Glomerular visceral epithelial cell (primary cell): ENCODE results near the gene CACNA1B.
"Not testable (repeated sequence)": the region's sequence is repeated elsewhere in the genome, so short reads cannot be mapped to it uniquely, and the experiment has no call there.

Experiments used
- DNase-seq: peaks from one replicate; pipeline ENCODE4 v3.0.0-alpha.2; 2016; ENCODE audit errors: extremely low spot score

CACNA1B gene

DNA sequence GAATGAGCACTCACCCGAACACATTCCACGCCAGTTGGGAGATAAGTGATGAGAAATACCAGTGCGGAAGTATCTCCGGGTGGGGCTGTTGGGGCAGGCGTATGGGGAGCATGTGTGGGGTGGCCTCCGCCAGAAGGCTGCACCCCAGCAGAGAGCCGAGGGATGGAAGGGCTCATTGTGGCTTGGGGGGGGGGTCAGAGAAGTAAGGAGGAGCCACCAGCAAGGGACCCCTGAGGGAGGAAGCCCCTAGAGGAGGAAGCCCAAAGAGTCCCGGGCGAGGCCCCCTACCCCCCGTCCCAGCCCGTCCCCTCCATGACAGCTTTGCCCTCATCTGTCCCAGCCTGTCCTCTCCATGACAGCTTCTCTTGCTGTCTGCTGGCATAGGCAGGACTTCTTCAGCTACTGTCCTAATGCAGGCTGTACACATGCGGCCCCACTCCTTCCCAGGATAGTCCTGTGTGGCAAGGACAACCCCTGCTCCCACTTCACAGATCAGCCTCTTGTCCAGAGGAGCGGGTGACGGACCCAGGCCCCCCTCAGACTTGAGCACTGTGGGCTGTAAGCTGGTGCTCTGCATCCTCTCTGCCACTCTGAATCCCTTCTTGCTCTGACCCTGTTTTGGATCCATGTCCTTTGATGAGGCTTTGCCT is 239.6 kb downstream of the CACNA1B start:
- no peak for DNase-seq

DNA sequence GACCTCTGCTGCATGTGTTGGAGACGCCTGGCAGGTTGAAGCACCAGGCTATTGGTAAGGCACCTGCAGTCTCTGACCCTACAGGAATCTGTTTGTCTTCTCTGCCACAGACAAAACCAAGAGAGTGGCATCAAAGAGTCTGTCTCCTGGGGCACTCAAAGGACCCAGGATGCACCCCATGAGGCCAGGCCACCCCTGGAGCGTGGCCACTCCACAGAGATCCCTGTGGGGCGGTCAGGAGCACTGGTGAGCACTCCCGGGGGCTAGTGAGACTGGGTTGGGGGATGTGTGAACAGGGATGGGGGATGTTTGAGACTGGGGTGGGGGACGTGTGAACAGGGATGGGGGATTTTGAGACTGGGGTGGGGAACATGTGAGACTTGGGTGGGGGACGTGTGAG is 240.3 kb downstream of the CACNA1B start:
- DNase-seq = no peak

DNA sequence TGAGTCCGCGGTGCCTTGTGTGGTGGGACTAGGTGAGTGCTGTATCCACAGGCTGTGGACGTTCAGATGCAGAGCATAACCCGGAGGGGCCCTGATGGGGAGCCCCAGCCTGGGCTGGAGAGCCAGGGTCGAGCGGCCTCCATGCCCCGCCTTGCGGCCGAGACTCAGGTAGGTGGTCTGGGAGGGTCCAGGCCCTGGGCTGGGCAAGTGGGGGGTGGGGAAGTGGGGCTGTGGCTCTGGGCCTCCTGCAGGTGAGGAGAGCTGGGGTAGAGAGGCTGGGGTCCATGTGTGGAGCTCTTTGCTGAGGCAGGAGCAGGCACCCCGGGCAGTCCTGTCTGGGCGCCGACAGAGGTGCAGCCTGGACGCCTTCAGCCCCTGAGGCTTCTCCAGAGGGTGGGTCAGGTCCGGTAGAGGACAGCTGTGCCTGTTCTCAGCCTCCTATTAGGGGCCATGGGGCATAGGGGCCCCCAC is 241.1 kb downstream of the CACNA1B start:
- no peak for DNase-seq

DNA sequence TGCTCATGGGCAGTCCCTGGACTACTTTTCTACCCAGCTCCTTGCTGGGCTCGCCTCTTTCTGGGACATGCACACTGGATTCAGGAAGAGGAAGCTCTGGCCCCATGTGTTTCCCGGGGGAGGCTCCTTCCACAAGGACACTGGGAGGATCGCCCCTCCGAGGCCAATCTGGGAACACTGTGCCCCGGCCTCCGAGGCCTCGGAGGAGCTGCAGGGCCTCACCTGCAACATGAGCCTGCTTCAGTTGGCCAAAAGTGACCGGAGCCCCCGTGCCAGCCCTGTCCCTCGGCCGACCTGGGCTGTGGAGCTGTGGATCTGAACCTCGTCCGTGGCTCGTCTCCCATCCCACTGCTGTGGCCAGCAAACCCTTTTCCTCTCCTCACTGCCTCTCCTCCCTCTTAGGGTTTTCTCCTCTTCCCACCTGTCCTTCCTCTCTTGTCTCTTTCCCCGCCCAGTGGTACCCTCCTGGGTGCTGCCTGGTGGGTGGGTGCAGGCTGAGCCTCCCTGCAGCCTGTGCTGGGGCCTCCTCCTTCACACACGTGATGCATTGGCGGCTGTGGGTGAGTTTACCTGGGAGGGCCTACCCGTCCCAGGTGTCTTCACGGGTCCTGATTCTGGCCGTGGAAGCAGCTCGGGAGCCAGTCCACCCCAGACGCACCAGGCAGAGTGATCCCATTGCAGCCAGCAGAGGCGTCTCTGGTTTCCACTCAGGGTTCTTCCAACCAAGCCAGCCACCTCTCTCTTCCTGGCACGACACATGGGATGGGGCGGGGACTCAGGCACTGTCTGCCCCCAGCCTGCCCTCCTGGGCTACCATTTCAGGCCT is 241.8 kb downstream of the CACNA1B start:
- DNase-seq = no peak

DNA sequence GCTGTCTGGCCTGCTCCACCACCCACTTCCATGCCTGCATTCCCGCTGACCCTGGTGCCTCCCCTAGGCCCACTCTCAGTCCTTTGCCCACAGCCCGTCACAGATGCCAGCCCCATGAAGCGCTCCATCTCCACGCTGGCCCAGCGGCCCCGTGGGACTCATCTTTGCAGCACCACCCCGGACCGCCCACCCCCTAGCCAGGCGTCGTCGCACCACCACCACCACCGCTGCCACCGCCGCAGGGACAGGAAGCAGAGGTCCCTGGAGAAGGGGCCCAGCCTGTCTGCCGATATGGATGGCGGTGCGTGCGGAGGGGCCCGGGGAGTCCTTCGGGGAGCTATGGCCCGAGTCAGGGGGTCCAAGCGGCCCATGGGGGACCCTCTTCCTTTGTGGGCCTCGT is 242.5 kb downstream of the CACNA1B start:
- no peak for DNase-seq

DNA sequence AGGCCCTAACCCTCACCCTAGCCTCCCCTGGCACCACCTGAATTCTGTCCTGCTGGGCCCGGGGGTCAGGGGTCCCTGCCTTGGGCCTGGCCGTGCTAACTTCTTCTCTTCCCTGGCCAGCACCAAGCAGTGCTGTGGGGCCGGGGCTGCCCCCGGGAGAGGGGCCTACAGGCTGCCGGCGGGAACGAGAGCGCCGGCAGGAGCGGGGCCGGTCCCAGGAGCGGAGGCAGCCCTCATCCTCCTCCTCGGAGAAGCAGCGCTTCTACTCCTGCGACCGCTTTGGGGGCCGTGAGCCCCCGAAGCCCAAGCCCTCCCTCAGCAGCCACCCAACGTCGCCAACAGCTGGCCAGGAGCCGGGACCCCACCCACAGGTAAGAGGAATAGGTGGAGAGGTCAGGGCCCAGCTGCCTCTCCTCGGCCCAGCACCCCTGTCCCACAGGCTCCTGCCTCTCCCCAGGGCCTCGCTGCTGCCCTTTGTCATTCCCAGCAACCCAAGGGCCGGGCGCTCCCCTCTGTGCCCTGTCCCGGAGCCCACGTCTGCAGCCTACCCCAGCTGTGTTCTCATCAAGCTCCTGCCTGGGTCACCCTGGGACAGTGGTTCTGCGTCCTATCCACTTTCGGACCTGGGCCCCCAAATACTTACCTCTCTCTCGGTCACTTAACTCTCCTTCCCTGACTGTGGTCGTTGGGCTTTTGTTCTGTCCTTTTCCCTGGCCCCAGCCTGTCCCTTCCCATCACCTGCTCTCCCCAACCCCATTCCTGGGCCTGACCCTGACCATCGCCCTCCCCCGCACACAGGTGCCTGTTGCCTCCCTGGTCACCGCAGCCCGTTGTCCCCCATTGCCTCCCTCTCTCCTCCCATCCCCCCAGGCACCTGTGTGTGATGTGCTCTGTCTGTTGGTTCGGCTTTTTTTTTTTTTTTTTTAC is 243.2 kb downstream of the CACNA1B start:
- DNase-seq = no peak

DNA sequence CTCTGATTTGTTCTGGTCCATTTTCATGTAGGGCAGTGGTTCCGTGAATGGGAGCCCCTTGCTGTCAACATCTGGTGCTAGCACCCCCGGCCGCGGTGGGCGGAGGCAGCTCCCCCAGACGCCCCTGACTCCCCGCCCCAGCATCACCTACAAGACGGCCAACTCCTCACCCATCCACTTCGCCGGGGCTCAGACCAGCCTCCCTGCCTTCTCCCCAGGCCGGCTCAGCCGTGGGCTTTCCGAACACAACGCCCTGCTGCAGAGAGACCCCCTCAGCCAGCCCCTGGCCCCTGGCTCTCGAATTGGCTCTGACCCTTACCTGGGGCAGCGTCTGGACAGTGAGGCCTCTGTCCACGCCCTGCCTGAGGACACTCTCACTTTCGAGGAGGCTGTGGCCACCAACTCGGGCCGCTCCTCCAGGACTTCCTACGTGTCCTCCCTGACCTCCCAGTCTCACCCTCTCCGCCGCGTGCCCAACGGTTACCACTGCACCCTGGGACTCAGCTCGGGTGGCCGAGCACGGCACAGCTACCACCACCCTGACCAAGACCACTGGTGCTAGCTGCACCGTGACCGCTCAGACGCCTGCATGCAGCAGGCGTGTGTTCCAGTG is 244.0 kb downstream of the CACNA1B start:
- no peak for DNase-seq

DNA sequence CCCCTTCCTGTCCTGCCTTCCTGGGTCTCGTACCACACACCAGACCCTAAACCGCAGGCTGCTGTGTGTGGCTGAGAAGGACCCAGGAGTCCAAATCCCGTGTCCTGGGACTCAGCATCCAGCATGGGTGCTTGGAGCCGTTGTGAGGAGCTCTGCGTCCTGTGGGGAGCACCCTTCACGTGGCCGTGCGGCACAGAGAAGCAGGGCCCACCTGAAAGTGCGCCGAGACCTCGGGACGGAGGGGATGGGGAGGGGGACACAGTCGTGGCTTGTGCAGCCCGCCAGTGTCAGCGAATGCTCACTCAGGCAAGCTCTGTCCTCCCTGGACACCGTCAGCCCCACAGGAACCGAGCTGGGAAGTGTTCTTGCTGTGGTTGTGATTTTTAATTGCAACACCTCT is 244.6 kb downstream of the CACNA1B start:
- DNase-seq = no peak

DNA sequence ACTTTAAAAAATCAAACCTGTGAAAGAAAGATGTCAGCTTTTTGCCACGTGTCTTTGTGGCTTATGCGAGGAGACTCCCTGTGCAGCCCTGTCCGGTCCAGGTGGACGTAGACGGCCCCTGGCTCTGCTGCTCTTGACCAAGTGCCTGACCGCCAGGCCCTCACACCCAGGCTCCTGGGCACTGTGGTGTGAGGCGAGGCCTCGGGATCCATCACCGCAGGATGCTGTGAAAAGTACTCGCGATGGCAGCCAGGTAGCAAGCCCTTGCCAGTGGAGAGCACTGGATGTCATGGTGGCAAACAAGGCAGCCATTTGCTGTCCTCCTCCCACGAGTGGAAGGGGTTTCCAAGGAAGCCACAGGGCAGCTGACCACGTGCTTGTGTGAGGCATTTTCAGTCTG is 245.1 kb downstream of the CACNA1B start:
- no peak for DNase-seq

DNA sequence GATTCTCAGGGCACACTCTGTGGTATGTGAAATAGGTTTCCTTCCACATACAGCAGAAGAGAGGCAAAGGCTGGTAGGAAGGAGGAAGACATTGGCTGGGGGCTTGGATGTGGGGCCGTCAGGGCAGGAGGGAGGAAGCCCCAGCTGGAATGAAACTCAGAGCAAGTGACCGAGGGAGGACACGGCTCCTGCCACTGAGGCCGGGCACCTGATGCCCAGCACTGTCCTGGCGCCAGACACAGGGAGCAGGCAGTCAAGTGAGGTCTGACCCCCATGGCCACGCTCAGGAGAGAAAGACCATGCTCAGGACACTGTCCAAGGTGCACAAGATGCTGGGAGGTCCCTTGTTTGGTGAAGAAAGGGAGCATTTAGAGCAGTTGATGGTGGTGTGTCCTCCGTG is 245.5 kb downstream of the CACNA1B start:
- DNase-seq = no peak

DNA sequence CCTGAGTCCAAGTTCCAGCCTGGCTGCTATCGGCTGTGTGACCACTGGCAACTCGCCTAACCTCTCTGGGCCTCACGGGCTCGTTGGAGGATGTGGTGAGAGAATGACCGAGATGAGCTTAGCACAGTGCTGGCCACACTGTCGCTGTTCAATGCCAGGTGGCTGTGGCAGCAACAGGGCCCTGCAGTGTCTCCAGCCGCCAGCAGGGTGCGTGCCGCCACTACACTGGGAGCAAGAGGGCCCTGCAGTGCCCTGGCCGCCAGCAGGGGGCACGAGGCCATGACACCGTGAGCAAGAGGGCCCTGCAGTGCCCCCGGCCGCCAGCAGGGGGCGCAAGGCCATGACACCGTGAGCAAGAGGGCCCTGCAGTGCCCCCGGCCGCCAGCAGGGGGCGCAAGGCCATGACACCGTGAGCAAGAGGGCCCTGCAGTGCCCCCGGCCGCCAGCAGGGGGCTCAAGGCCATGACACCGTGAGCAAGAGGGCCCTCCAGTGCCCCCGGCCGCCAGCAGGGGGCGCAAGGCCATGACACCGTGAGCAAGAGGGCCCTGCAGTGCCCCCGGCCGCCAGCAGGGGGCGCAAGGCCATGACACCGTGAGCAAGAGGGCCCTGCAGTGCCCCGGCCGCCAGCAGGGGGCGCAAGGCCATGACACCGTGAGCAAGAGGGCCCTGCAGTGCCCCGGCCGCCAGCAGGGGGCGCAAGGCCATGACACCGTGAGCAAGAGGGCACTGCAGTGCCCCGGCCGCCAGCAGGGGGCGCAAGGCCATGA is 248.7 kb downstream of the CACNA1B start:
- DNase-seq = not testable (repeated sequence)

DNA sequence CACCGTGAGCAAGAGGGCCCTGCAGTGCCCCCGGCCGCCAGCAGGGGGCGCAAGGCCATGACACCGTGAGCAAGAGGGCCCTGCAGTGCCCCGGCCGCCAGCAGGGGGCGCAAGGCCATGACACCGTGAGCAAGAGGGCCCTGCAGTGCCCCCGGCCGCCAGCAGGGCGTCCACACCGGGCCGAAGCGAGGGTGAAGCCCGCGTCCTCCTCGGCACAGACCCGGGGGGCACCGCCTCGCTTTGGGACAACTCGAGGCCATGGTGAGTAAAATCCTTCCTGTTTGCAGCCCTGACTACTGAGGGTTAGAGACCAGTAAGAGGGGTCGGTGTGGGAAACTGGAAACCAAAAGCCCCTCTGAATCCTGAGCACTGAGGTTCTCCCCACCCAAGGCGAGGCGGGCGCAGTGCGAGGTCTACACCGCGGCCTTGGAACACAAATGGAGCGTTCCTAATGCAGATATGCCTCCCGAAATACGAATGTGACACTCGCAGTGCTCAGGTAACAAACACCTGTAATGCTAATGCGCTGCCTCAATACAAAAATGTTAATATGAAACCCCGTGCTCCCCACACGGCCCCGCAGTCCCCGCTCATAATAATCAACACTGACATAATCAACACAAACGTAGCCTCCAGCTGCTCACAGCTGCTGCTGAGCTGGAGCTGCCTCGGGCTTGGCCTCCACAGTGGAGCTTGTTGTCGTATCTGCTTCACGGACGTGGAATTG is 249.4 kb downstream of the CACNA1B start:
- not testable (repeated sequence) for DNase-seq

DNA sequence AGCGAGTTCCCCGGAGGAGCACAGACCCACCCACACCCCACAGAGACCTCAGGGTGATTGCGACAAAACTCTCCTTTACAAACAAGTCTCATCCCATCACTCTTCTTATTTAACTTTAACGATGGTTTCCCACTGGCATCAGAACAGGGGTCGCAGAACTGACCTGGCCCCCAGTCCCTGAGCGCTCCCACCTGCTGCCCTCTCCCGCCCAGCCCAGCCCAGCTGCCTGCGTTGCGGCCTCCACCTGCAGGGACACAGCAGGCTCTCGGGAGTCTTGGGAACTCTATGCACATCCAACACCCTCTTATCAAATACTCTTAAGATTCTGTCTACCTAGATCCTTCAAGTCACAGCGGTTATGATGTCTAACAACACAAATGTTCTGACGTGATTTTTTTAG is 250.4 kb downstream of the CACNA1B start:
- not testable (repeated sequence) for DNase-seq

DNA sequence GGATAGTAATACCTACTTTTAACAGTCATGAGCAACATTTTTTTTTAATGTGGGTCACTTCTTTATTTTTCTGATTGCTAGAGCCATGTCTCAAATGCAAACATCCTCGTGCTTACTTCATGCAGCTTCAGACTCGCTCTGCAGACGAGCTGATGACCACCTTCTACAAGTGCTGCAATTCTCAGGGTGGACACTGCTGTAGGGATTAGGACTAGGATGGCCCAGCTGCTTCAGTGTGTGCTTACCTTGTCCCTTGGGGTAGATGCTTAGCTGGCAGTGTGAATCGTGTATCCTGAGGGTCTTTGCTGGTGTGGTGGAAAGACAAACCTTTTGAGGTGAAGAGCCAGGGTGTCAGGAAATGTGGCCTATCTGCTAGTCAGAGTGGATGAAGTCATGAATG is 251.7 kb downstream of the CACNA1B start:
- DNase-seq = not testable (repeated sequence)

DNA sequence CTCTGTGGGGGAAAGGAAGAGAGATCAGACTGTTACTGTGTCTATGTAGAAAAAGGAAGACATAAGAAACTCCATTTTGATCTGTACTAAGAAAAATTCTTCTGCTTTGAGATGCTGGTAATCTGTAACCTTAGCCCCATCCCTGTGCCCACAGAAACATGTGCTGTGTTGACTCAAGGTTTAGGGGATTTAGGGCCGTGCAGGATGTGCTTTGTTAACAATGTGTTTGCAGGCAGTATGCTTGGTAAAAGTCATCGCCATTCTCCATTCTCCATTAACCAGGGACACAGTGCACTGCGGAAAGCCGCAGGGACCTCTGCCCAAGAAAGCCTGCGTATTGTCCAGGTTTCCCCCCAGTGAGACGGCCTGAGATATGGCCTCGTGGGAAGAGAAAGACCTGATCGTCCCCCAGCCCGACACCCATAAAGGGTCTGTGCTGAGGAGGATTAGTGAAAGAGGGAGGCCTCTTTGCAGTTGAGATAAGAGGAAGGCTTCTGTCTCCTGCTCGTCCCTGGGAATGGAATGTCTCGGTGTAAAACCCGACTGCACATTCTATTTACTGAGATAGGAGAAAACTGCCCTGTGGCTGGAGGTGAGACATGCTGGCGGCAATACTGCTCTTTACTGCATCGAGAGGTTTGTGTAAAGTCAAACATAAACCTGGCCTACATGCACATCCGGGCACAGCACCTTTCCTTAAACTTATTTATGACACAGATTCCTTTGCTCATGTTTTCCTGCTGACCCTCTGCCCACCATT is 255.5 kb downstream of the CACNA1B start:
- DNase-seq = not testable (repeated sequence)

DNA sequence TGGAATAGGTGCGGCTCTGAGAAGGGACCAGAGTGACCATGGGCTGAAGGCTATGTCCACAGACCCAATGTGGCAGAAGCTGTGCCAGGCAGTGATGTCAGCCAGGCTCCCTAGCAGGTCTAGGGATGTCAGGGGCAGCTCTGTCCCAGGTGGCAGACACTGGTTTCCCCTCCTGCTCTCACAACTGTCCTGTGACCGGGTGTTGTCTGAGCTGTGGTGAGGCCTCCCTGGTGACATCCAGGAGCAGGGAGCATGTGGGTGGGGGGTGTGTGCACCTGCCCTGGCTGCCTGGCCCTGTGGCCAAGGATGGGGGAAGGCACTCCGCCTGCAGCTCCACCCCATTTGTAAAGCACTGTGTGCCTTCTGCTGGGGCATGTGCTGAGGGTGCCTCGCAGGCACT is 257.0 kb downstream of the CACNA1B start:
- not testable (repeated sequence) for DNase-seq

DNA sequence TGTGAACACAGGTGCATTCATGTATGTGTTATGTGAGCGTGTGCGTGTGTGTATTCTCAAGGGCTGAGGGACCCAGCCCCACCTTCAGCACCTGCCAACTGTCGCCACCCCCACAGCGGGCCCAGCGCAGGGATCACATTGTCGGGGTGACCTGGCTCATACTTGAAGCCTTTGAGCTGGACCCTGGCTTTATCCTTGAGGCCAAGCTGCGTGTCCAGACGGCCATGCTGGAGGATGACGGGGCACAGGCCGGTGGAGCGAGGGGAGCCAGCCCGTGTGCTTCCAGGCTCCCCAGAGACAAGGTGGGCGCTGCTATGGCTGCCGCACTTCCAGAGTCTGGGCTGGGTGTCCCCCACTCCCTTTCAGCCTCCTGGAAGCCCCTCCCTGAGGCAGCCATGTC is 261.5 kb downstream of the CACNA1B start:
- DNase-seq = not testable (repeated sequence)

DNA sequence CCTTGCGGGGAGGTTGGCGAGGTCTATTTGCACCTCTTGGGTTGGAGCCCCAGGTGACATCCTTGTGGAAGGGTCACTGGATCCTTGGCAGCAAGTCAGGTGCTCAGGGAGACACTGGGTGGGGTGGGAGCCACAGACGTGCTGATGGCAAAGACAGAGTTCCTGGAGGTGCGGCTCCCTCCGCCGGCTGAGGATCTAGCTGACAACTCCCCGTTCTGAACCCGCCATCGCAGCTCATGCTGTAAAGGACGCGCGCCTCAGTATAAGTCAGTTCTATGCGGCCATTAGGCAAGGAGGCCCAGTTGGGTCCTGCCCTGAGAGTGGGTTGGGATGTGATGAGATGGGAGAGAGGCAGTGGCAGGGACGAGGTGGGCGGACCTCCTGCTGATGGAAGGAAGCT is 263.4 kb downstream of the CACNA1B start:
- not testable (repeated sequence) for DNase-seq

DNA sequence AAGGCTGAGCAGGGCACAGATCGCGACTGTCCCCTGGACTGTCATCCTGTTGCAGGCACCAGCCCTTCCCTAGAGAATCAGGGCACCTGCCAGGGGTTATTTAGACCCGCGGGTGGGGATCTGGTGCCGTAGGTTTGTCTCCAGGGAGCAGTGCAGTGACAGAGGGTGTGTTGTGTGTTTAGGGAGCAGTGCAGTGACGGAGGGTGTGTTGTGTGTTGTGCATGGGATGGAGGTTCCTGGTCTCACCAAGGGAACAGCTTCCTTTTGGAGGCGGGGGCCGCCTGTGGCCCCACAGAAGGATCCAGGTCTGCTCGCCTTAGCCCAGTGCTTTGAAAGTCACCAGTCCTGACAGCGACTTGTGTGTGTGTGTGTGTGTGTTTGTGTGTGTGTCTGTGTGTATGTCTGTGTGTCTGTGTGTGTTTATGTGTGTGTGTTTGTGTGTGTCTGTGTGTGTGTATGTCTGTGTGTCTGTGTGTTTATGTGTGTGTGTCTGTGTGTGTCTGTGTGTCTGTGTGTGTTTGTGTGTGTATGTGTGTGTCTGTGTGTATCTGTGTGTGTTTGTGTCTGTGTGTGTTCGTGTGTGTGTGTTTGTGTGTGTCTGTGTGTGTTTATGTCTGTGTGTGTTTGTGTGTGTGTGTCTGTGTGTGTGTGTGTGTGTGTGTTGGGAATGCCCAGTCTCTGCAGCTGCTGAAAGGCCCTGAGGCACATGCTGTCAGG is 265.1 kb downstream of the CACNA1B start:
- DNase-seq = not testable (repeated sequence)
